ENCODE data around the gene CLGN. TPM values are rescaled to one million over a fixed set of nuclear protein-coding genes. Genes with fewer than 3 reads are reported as not detected.

Gene CLGN
- total and polyA plus RNA-seq, 2 donors from 2014 or later, result 0.44 to 0.54 TPM

DNA sequence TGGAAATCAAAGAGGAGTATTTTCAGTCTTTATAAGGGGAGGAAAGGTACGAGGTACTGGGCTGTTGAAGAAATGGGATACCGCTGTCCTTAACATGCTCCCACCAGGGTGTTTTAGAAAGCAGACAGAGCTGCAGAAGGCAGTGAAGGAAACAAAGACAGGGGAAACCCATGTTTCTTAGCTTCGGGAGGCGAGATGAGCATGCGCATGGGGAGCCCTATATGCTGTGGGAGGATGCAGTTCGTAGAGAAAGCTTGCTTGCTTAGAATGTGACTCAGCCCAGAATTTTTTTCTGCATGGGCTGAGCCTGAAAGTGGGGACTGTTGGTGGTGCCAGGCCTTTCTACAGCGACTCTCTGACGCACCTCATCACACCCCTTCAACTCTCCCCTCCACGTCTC is 82.8 kb downstream of the CLGN start:
- Histone ChIP-seq H3K27me3 (ENCODE audit: control insufficient read depth, insufficient read depth, low read length) (no peaks in the 10 kb centered on the region), H3K9ac (ENCODE audit: low read length in 3 of 3) (peak overlapping the region; percentile 36 to 46 (median 46)), H3K4me1 (ENCODE audit: control insufficient read depth in 2 of 3, insufficient read depth in 2 of 3, low read depth in 1 of 3, low read length in 3 of 3) (peaks cover 0 to 3% (median 0%) of the 10 kb centered on the region in 3 donors), H3K9me3 (ENCODE audit: control insufficient read depth in 2 of 3, insufficient read depth in 1 of 3, low read length in 3 of 3) (no peaks in the 10 kb centered on the region), H3K36me3 (ENCODE audit: control insufficient read depth in 2 of 3, insufficient read depth in 3 of 3, low read length in 3 of 3) (no peaks in the 10 kb centered on the region), H3K27ac (ENCODE audit: low read depth in 2 of 2, low read length in 2 of 2) (peak overlapping the region in 1 of 2 donors; percentile 40), H3K4me3 (ENCODE audit: low read length in 3 of 3) (peak overlapping the region; percentile 54 to 73 (median 64))
- intact Hi-C loops (cut with DNase I), result no loop called here
- no peak for FAIRE-seq
- TF ChIP-seq CTCF (IDR thresholded peaks at IDR 0.05; ENCODE audit: borderline replicate concordance, extremely low read depth, insufficient read depth), result no peak
- DNase-seq, result peak in 2 of 5 donors; percentile 48 to 60

- peak overlapping the region in 2 of 3 donors; percentile 36 to 46 for H3K9ac ChIP-seq (ENCODE audit: low read length in 3 of 3)
- H3K9me3 ChIP-seq (ENCODE audit: control insufficient read depth in 2 of 3, insufficient read depth in 1 of 3, low read length in 3 of 3), result no peaks in the 10 kb centered on the region
- TF ChIP-seq CTCF (IDR thresholded peaks at IDR 0.05; ENCODE audit: borderline replicate concordance, extremely low read depth, insufficient read depth), result no peak
- no peaks in the 10 kb centered on the region for H3K27me3 ChIP-seq (ENCODE audit: control insufficient read depth, insufficient read depth, low read length)
- intact Hi-C loops (cut with DNase I), result no loop called here
- no peaks in the 10 kb centered on the region for H3K36me3 ChIP-seq (ENCODE audit: control insufficient read depth in 2 of 3, insufficient read depth in 3 of 3, low read length in 3 of 3)
- FAIRE-seq (no peak), DNase-seq (no peak)
- peak overlapping the region; percentile 54 to 73 (median 64) for H3K4me3 ChIP-seq (ENCODE audit: low read length in 3 of 3)
- H3K4me1 ChIP-seq (ENCODE audit: control insufficient read depth in 2 of 3, insufficient read depth in 2 of 3, low read depth in 1 of 3, low read length in 3 of 3), result peaks cover 0 to 3% (median 0%) of the 10 kb centered on the region in 3 donors
- H3K27ac ChIP-seq (ENCODE audit: low read depth in 2 of 2, low read length in 2 of 2), result peak overlapping the region in 1 of 2 donors; percentile 40
Measured at GRCh38 chr4:140344101-140344500, 83.3 kb downstream of the CLGN start.

GRCh38 chr4:140343303-140343702 is 84.1 kb downstream of the CLGN start:
- no peak for TF ChIP-seq CTCF (IDR thresholded peaks at IDR 0.05; ENCODE audit: borderline replicate concordance, extremely low read depth, insufficient read depth)
- Histone ChIP-seq H3K36me3 (ENCODE audit: control insufficient read depth in 2 of 3, insufficient read depth in 3 of 3, low read length in 3 of 3) (no peaks in the 10 kb centered on the region), H3K4me3 (ENCODE audit: low read length in 3 of 3) (peak overlapping the region; percentile 53 to 64 (median 54)), H3K9ac (ENCODE audit: low read length in 3 of 3) (peak overlapping the region in 1 of 3 donors; percentile 56), H3K27me3 (ENCODE audit: control insufficient read depth, insufficient read depth, low read length) (no peaks in the 10 kb centered on the region), H3K4me1 (ENCODE audit: control insufficient read depth in 2 of 3, insufficient read depth in 2 of 3, low read depth in 1 of 3, low read length in 3 of 3) (peaks cover 0 to 3% (median 0%) of the 10 kb centered on the region in 3 donors), H3K27ac (ENCODE audit: low read depth in 2 of 2, low read length in 2 of 2) (no peak overlapping the region), H3K9me3 (ENCODE audit: control insufficient read depth in 2 of 3, insufficient read depth in 1 of 3, low read length in 3 of 3) (no peaks in the 10 kb centered on the region)
- intact Hi-C loops (cut with DNase I), result no loop called here
- peak; percentile 96 for FAIRE-seq
- peak; percentile 81 to 95 (median 87) for DNase-seq

- FAIRE-seq (no peak), DNase-seq (no peak)
- Histone ChIP-seq H3K27me3 (ENCODE audit: control insufficient read depth, insufficient read depth, low read length) (no peaks in the 10 kb centered on the region), H3K9ac (ENCODE audit: low read length in 3 of 3) (no peak overlapping the region), H3K4me3 (ENCODE audit: low read length in 3 of 3) (no peak overlapping the region), H3K9me3 (ENCODE audit: control insufficient read depth in 2 of 3, insufficient read depth in 1 of 3, low read length in 3 of 3) (no peaks in the 10 kb centered on the region), H3K36me3 (ENCODE audit: control insufficient read depth in 2 of 3, insufficient read depth in 3 of 3, low read length in 3 of 3) (no peaks in the 10 kb centered on the region), H3K27ac (ENCODE audit: low read depth in 2 of 2, low read length in 2 of 2) (no peak overlapping the region), H3K4me1 (ENCODE audit: control insufficient read depth in 2 of 3, insufficient read depth in 2 of 3, low read depth in 1 of 3, low read length in 3 of 3) (peaks cover 0 to 2% (median 0%) of the 10 kb centered on the region in 3 donors)
- intact Hi-C loops (cut with DNase I), result no loop called here
- no peak for TF ChIP-seq CTCF (IDR thresholded peaks at IDR 0.05; ENCODE audit: borderline replicate concordance, extremely low read depth, insufficient read depth)
Measured at GRCh38 chr4:140342620-140343019, 84.8 kb downstream of the CLGN start.
